HG03469 (cell line): ENCODE results near the gene LYRM2.

Experiments
- ATAC-seq: cut with Tn5 transposase; IDR thresholded peaks from one replicate; pipeline ENCODE4 v1.9.1; 2021; ENCODE audit warnings: mild to moderate bottlenecking, moderate library complexity, moderate number of reproducible peaks; ENCODE audit not compliant: unreplicated experiment

The LYRM2 gene

DNA sequence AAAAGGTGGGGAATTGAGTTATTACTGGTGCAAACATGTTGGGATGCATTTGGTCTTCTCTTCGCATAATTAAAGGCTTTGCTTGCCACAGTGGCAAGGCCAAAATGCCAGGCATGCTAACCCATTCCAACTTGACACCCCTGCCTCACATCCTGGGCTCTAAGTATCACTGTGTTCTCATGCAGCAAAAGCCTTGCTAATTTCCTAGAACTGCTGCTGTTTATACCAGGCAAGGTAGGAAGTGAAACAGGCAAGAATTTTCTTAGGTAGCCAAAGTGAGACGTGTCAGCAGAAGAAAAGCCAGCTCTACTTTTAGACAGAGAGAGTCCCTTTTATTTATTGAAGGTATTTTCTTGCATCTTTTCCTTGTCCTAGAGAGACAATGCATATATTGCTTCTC, 41.2 kb downstream of the LYRM2 start:
- ATAC-seq: no peak

GRCh38 chr6:89596484-89596883, 42.1 kb downstream of the LYRM2 start:
- no peak for ATAC-seq

DNA sequence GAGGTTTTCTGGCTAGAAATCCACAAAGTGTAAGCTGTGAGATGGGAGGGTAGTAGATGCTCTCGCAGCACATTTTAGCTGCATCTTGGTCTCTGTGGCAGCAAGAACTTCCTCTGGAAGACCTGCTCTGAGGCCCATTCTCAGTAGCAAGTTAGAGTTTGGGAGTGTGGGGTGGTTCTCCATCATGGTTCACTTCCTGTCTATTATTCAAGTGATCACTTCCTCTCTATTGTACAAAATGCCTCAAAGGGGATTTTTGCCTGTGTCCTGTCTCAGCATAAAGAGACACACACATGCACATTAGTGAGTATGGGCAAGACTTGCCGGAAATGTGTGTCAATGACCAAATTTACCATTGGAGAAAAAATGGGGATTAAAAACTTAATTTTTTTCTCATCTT, 42.5 kb downstream of the LYRM2 start:
- peak; percentile 79 for ATAC-seq

GRCh38 chr6:89591745-89592144, 46.8 kb downstream of the LYRM2 start:
- ATAC-seq: no peak

DNA sequence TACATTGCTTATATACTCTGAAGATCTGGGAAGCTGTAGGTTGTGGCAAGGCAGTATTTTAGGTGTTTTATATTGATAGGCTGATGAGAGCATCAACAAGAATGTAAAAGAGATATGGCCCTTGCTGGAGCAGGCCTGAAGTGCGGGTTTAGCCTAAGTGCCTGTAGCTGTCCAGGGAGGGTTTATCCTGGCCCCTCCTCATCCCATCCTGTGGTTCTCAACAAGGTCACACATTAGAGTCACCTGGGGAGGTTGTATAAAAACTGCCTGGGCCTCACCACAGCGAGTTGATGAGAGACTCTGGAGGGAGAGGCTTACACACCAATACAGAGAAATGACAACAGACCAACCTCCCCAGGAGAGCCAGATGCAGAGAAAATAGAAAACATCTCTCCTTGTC, 48.4 kb downstream of the LYRM2 start:
- no peak for ATAC-seq

DNA sequence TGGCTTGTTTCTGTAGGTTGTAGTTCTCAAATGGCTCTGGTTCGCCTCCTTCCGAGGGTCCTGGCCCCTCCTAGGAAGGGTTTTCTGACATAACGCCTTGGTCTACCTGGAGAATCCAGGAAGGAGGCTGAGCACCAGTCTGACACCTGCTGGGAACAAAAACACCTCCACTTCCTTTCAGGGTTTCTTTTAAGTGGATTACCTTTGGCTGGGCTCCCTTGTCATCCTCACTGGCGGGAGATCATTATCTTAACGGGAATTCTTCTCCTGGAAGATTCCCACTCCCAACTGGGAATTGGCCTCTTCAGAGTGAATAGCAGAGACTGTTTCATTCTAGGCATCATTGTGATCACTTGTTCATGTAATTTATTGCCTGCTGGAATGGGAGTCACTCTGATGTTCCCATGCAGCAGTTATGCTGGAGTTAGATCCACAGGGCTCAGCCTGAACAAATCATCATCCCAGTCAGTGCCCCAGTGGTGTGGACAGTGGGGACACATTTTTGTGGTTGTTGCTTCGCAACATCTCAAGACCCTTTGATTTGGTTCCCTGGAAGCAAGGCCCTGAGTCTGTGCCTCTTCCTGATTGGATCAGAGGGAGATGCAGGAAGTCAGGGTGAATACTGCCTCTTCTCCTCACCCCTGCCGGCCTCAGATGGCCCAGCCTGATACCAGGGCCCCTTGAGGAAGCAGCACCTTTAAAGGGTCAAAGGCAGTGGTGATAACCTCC, 49.1 kb downstream of the LYRM2 start:
- no peak for ATAC-seq

GRCh38 chr6:89585154-89585553, 53.4 kb downstream of the LYRM2 start:
- no peak for ATAC-seq

- no peak for ATAC-seq
Observed at GRCh38 chr6:89584539-89584938, 54.0 kb downstream of the LYRM2 start.

- no peak for ATAC-seq
Observed at GRCh38 chr6:89583559-89583958, 55.0 kb downstream of the LYRM2 start.

GRCh38 chr6:89582669-89583325, 55.8 kb downstream of the LYRM2 start:
- ATAC-seq: no peak

DNA sequence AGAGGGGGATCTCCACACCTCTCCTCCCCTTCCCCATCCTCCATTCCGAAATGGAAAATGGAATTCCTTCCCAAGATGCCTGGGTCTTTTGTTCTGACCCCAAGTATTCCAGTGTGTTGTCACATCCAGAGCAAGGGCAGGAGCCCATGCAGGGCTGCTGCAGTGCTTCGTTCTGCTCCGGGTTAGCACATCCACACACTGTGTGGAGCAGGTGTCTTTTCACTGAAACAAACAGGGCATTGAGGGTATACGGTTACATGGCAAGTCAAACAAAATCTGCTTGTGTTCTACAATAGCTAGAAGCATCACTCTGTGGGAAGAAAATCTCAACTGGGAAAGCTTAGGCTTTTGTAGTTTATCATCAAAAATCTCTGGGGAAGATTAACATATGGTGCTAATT, 56.9 kb downstream of the LYRM2 start:
- ATAC-seq: no peak

DNA sequence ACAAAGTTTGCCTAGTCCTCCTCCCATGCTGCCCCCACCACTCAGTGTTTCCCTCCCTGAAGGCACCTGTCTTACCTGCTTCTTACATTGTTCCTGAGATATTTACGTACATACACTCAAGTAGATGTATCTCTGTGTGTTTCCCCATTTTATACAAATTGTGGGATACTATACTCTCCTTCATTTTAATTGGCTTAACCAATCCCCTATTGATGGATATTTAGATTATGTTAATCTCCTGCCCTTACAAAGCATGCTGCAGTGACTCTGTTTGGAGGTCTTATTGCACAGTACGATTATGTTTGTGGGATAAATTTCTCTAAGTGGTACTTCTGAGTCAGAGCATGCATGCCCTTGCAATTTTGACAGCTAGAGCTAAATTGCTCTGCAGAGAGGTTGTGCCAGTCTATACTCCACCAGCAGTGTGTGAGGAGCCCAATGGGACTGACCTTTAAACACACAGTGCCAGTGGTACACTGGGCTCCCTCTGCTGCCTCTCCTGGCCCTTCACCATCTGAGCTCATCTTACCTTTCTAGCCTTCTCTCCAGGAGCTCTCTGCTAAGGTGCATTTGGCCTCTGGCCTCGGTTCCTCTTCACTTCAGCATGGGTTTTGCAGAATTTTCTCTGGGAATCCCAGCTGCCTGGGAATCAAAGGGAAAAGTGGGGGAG, 57.4 kb downstream of the LYRM2 start:
- ATAC-seq: no peak

DNA sequence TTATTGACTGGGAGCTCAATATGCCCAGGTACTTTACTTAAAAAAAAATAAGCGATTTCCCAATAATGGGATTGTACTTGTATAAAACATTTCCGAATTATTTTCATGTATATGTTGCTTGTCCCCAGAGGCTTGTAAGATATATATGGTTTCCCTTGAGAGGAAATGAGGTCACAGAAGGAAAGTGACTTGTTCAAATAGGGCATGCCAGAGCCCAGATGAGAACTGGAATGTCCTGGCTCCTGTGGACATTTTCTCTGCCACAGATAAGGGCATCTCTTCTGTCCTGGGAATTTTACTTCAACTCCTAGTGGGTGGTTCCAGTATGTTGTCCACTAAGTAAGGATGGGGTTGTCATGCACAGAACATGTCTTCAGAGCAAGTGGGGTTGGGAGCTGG, 63.0 kb downstream of the LYRM2 start:
- ATAC-seq: no peak

- ATAC-seq: no peak
Observed at GRCh38 chr6:89574910-89575561, 63.5 kb downstream of the LYRM2 start.

DNA sequence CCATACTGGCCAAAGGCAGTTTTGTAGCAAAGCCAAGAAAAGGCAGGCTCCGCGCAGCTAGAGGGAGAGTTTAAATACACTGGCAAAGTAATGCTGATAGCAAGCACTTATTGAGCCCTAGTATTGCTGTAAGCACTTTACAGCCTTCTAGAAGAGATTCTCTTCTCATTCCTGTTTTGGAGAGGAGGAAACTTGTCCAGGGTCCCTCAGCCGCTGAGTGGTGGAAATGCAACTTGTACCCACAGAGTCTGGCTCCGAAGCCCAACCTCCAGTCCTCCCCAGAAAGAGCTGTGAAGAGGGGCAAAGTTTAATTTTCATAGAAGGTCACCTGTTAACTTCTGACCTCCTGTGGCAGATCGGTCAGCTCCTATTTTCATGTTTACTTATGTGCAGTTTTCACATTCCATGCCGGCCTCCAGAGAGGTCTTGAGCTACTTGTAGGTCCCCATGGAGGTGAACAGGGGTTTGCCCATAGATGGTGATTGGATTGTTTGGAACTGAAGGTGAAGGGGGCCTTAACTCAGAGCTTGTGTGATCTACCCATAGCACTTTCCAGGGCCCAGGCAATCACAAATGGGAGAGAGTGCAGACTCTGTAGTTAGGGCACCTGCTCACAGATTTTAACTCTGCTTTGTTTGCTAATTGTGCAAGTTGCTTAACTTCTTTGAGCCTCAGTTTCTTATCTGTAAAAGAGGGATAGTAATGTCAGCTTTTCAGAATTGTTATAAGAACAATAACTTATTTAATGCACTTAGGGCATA, 70.7 kb downstream of the LYRM2 start:
- no peak for ATAC-seq

DNA sequence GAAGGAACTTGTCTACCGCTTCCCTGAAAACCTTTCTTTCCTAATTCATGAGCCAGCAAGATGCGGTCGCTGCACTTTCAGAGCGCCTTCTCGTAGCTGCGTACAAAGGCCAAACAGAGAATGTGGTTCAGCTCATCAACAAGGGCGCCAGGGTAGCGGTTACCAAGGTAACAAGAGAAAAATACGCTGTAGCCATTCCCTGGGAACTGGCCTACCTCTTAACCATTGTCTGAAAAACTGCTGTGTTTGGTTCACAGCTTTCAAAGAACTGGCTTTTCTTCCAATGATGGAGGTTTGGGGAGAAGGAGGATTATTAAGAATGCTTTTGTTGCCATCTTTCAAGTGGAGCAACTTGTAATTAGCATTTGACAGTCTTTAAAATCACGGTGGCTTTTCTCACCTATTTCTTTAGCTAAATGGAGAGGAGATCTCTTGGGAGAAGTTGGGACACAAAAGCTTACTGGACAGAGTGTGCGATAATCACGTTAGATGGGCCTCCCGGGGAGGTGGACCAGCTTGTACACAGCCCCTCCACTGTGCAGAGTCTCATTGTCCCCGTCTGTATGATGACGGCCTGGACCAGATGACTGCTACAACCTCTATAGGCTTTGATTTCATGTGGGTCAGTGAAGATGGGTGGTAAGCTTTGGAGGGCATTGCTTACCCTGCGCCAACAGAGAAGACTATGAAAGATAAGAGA, 71.5 kb downstream of the LYRM2 start:
- ATAC-seq: no peak

GRCh38 chr6:89566008-89566800, 72.3 kb downstream of the LYRM2 start:
- ATAC-seq: no peak

DNA sequence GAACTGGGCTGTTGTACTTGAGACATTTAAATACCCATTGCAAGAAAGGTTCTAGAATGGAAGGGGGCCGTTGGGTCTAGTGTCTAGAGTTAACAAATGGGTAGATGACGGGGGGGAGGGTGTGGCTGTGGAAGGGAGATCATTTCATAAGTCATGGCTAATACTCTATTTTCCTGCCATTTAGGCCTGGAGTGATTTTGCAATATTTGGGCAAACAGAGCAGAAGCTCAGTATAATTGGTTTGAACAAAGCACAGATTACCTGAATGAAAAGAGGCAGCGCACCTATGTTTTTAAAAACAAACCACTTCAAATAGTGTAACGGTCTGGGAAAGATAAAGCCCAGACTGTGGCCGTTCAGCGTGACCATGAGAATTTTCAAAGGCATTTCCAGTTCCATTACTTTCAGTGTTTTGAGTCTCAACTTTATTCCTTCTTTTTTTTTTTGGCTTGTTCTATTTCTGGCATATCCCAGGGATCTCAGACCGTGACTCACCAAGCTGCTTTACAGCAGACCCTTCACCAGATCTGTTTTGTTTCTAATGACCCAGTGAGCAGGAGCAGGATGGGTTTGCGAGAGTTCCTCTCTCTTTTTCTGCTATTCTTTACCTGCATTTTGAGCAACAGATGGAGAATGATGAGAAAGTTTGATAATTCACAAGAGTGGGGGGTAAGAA, 73.7 kb downstream of the LYRM2 start:
- ATAC-seq: no peak

- ATAC-seq: no peak
Observed at GRCh38 chr6:89563866-89564265, 74.7 kb downstream of the LYRM2 start.
